GM21528 (cell line): ENCODE data around the gene HERC2.
"Not testable (repeated sequence)": the region's sequence is repeated elsewhere in the genome, so short reads cannot be mapped to it uniquely, and the experiment has no call there.

ENCODE experiments used
- ATAC-seq: cut with Tn5 transposase; IDR thresholded peaks from one replicate; pipeline ENCODE4 v1.9.1; 2021; ENCODE audit warnings: mild to moderate bottlenecking, moderate library complexity; ENCODE audit not compliant: unreplicated experiment, low FRiP score

The HERC2 gene

DNA sequence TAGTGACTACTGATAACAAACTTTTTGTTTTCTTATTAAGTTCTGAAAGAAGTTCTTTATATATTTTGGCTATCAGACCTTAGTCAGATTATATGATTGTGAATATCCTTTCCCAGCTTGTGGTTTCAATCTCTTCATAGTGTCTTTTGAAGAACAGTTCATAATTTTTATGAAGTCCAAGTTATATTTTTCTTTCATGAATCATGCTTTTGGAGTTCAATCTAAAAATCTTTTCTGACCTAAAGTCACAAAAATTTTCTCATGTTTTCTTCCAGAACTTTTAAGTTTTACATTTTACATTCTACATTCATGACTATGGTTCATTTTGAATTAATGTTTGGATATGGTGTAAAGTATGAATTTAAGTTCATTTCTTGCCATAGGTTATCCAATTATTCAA is 188.7 kb downstream of the HERC2 start:
- ATAC-seq = no peak

DNA sequence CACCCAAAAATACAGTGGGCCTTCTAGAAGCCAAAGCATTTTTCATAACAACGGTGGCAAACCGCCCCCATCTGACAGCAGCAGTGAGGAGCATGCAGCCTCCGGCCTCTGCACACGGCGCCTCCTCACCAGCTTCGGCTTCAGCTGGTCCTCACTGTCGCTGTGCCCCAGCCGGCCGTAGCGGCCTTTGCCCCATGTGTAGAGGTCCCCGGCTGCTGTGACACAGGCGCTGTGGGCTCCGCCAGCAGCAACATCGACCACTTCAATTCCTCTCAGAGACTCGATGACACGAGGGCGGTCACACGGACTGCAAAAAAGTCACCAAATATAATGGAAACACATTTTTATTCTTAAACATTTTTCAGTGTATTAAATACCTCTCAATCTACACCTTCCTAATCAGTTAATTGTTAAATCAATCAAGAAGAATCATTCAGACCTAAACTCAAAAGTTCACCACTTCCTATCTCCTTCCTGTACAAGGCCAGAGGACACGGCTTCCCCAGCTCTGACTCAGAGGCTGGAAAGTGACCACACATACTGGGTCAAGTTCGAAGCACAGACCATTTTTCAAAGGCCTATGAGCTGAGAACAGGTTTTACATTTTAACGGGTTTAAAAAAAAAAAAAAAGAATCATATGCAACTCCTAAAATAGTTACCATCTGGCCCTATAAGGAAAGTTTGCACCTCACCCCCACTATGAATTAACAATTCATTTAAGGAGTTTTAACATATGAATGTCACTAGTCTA is 189.3 kb downstream of the HERC2 start:
- no peak for ATAC-seq

DNA sequence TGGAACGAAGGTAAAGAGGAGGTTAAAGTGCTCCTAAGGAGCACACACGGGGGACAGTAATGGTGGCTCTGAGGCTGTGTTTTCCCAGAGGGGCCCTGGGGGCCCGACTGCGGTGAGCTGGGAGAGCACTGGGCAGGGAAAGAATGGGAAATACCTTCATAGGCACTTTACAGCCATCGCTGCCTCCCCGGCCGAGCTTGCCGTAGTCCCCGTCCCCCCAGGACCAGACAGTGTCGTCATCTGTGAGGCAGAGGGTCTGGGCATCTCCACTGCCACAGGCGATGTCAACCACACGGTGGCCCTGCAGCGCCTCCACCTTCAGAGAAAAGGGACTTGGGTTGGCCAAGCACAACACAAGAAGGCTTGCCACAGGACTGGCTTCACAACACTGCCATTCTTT is 190.0 kb downstream of the HERC2 start:
- ATAC-seq = no peak

DNA sequence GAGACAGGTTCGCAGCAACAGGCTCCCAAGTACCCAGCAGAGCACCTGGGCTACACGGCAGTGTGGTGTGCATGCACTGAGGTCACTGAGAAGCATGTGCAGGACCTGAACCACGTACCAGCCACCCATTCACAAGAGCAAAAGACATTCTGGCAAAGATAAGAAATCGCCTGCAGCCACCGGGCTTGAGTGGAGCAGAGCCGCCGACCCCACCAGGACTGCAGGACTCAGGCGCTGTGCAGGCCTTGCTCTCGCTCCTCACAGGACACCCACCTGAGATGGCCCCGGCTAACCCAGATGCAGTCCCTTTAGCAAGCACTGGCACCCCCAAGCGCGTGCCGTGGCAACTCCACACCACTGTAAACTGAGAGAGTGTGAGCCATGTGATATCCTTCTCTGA is 190.6 kb downstream of the HERC2 start:
- no peak for ATAC-seq

DNA sequence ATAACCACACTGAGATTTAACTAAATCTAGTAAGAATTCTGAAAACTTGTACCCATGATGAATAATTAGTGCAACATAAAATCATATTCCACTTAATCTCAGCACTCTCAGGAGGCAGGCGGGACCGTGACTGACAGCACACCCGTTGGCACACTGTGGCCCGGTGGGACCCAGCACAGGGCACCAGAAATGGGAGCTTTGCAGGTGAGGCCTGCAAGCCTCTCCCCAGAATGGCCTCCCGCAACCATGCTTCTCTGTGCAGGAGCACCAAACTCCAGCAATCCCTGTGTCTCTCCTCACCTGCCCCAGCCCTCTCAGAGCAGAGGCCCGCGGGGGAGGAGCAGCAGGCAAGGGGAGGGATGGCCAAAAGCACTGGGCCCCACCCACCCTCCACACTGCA is 191.3 kb downstream of the HERC2 start:
- no peak for ATAC-seq

DNA sequence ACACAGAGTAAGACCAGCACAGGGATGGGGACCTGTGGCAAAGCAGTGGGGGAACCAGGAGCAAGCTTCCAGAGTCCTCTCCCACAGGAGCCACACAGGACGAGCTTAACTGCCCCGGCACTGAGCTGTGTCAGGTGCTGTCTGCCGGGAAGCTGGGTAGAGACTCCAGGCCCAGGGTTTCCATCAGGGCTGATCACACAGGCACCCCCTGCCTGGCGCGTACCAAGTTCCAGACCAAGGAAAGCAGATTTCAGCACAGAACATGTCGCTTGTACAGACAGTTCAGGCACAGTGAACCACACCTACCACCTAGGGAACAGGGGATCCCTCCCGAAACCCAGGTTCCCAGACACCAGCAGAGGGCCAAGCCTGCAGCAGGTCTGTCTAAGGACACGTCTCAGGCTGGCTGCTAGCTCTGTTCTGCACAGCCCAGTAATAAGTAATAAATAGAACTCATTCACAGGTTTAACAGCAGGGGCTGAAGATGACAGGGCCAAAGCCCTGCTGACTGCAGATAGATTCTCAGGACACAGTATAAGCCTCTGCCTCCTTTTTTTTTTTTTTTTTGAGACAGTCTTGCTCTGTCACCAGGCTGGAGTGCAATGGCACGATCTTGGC is 192.6 kb downstream of the HERC2 start:
- no peak for ATAC-seq

DNA sequence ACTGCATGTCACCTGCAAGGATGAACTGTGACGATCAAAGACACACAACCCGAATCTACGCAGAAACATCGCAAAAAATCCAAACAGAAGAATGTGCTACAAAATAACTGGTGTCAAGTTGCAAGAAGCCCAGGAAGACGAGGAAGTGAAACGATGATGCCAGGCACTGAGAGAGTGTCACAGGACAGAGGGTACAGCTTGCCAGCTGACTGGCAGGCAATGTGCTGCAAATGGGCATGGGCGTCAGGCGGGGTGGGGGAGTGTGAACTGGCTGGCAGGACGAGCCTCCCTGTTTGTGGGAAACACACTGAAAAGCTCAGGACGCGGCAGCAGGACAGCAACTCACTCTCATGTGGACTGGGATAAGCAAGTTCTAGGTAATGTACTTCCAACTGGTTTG is 193.9 kb downstream of the HERC2 start:
- ATAC-seq = no peak

DNA sequence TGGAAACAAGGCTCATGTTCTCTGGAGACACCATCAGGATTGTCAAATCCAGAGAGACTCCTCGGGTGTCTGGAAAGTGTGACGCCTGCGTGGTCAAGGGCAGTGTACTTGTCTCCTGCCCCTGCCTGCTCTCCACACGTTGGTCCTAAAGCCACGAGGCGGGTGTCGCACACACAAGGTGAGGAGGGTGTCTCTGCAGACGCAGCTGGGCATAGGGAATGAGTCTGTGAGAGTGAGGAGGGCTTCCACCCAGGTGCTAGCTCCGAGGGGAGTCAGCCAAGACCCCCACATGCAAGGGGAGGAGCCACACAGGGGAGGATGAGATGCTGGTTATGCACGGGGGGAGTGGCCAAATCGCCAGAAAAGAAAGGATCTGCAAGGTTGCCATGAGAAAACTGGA is 194.9 kb downstream of the HERC2 start:
- ATAC-seq = no peak

DNA sequence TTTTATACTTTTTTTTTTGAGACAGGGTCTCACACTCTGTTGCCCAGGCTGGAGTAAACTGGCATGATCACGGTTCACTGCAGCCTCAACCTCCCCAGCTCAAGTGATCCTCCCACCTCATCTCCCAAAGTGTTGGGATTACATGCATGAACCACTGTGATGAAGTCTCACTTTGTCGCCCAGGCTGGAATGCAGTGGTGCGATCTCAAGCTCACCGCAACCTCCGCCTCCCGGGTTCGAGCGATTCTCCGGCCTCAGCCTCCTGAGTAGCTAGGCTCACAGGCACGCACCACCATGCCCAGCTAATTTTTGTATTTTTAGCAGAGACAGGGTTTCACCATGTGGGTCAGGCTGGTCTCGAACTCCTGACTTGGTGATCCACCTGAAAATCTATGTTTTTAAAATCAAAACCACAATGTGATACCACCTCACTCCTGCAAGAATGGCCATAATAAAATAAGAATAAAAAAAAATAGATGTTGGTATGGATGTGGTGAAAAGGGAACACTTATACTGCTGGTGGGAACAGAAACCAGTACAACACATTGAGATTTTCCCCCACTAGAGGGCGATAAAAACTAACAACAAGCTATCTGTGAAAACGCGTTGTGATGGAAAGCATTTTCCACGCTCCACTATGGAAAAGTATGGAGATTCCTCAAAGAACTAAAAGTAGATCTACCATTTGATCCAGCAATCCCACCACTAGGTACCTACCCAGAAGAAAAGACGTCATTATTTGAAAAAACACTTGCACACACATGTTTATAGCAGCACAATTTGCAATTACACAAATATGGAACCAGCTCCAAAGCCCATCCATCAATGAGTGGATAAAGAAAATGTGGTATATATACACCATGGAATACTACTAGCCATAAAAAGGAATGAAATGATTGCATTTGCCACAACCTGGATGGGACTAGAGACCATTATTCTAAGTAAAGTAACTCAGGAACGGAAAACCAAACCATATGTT is 196.0 kb downstream of the HERC2 start:
- ATAC-seq = no peak

DNA sequence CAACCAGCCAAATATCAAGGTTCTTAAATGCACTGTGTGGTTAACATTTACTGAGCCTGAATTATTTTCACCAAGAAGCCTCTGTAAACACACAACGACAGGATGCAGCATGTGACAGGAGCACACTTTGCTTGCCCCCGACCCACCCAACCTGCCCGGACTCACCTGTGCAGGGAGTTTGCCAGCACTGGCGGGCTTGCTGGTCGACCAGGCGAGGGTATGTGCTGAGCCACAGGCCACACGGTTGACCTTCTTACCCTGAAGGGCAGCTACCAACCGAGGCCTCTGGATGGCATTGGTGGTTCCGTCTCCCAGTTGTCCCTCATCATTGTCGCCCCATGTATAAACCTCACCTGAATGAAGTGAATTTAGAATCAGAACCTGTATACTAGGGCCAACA is 197.1 kb downstream of the HERC2 start:
- ATAC-seq = no peak

DNA sequence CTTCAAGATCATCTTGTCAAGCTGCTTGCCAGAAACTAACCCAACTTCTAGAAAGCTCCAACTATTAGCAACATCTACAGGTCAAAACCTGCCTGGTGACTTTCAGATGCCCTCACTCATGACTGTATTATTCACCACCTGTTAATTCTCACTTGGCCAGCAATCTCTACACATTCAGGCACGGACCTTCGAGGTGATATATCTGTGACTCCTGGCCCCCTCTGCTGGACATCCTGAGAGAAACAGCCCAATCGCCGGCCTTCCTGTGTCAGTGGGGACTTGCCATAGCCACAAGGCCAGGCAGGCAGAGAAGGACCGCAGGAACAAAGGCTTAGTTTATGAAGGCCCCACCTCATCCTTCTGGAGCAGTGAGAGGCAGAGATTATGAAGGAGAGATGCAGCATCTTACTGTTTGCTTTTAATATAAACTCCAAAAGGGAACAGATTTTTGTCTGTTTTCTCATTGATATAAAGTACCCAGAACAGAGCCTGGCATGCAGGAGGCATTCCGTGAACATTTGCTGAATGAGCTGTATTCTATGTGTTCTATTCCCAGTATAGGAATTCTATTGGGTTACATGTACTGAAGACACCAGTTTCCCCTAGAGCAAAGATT is 198.5 kb downstream of the HERC2 start:
- ATAC-seq = no peak

DNA sequence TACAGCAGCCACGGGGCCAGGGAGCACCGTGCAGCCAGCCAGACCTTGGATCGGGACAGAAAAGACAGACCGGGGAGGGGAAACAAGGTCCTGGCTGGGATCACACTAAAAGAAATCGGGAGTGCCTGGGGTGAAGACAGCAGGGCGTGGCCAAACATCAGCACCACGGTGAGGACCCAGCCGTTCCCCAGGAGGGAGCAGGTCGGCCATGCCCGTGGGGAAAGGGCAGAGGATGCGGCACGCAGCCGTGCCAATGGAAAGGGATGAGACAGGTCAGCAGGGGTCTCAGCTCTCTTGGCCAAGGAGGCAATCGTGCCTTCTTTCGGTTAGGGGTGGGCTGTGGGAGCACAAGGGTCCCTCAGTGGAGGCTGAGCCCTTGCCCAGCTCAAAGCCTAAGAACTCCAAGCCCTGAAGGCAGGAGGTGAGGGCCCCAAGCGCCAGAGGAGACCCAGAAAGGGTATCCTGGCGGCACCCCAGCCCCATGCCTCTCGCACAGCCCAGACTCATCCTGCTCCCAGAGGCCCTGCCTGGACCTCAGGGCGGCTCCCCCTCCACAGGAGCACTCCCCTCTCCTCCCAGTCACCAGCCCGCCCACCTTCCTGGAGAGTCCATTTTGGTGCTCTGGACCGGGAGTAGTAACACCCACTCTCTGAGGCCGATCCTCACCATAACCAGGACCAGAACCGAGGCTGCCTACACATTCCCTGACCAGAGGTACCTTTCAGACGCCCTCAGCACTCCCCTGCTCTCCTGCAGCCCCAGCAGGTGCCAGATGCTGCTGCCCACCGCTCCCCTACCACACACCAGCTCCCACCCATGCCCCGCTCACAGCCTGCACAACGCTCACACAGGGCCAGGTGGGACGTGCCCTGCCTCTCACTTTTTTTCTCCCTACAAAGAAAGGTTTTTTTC is 199.7 kb downstream of the HERC2 start:
- ATAC-seq = no peak

DNA sequence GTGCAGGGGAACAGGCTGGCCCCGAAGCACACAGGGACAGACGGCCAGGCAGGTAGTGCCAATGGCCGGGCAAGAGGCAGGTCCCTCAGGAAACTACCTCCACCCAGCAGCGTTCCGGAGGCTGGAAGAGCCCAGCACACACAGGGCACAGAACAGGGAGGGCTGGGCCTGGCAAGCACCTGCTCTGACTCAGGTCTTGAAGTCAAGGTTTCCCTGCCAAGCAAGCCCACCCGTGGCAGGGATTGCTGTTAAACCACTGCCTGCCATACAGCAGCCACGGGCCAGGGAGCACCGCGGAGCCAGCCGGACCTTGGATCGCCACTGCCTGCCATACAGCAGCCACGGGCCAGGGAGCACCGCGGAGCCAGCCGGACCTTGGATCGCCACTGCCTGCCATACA is 200.4 kb downstream of the HERC2 start:
- not testable (repeated sequence) for ATAC-seq

DNA sequence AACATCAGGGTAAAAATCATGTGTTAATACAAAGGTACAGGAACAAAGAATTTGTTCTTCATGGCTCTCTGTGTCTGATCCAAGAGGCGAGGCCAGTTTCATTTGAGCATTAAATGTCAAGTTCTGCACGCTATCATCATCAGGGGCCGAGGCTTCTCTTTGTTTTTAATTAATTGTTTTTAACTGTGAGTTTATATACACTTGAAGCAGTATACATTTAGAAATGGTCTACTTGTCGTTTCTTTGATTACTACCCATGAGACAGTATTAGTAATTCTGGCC is 201.7 kb downstream of the HERC2 start:
- ATAC-seq = no peak

DNA sequence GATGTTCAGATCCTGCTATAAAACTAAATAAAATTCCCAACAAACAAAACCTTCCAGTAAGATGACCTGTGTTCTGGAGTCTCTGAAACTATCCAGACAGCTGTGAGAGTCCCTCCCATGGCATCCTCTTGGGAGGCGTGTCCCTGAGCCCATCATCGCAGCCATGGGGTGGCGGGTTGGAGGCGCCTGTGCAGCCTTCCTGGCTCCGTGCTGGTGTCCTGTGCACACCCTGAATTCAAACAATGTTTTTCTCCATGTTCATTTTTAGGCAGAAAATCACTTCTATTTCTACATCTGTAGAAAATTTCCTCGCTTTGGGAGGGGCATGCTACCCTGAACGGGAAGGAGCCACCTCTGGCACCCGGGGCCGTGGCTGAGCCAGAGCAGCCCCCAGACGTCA is 203.4 kb downstream of the HERC2 start:
- ATAC-seq = no peak

DNA sequence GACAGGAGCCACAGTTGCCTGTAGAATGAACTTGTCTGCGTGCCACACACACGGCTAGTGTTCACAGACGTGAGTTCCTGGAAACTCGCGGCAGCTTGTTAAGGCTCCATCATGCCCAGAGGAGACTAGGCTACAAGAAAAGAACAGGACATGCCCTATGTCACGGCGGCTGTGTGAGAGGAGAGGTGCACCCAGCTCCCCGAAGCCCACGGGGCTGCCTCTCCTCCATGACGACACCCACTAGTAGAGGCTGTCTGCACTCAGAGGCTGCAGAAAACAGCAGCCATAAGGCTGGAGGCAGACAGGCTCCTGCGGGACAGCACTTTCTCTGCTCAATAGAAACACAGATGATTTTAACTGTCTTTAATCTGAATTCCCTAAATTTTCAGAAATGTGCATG is 203.9 kb downstream of the HERC2 start:
- ATAC-seq = no peak

DNA sequence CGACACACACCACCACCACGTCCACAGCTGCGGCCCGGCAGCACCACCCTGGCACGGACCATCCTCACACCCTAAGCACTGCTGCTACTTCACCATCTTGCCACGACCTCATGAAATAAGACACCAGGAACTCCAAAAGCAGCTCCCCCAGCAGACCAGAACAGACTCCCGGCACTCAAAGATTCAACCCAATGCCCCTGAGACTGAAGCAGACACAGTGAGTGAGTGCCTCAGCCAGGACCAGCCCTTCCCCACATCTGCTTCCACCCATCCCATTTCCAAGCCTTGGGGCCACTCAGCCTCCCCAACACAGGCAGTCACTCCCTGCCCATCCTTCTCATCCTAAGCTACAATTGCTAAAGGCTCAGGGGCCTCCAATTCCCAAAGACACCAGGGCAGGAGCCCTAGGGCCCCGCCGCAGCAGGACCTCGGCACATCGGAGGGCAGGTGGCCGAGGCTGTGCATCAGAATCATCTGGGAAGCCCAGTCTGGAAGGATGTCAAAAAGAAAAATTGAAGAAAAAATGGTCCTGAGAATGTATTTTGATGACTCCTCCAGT is 204.5 kb downstream of the HERC2 start:
- no peak for ATAC-seq

DNA sequence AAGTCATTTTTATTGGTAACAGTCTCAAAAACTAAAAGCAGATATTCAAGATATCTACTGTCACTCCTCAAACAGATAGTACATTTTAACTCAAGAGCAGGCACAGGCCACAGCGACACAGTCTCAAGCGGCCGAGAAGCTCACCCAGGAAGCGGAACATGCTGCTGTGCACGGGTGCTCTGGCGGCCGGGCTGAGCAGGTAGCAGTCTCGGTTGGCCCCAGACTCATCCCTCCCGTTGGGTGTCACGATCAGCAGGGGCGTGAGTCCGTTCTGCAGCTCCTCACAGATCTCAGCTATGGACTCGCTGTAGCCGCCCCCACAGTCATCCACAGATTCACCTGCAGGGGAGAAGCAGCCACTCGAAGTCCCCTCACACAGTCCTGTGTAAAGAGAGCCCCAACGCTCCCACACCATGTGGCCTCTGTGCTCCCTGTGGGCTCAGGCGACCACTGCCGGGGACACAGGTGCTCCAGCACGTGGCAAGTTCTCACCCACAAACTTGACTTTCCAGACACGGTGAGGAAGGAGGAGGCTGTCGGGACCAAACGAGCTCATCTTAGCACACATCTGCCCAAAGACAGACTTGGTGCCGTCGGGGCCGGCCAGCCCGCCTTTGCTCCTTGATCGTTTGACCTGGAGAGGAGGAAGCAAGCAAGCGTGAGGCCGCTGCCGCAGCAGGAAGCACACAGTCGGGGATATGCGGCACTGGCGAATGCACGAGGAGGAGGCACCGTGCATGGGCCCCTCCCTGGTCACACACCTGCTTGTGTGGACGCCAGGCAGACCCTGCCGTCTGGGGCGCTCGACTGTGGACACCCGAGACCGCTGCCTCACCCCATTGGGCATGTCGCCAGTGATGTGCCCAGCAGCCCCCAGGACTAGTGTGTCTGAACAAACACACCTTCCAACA is 205.2 kb downstream of the HERC2 start:
- no peak for ATAC-seq

DNA sequence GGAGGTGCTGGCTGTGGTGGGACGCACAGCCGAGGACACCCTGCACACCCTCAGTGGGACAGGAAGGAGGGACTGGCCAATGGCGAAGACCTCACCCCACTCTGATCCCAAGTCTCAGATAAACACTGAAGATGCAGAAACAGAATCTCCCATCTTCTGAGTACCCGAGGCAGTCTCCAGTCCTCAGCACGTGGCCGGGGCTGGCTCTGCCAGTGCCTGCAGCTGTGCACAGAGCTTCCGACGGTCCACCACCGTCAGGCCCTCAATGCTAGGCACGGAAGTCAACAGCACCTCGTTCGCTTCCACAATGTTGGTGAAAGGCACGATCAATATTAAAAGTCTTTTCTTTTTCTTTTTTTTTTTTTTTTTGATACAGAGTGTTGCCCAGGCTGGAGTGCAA is 206.1 kb downstream of the HERC2 start:
- no peak for ATAC-seq
